Left lung (tissue), 10 donors: ENCODE results near the gene DGKB. TPM values are rescaled to one million over a fixed set of nuclear protein-coding genes. Genes with fewer than 3 reads are reported as not detected.

Source experiments
- ATAC-seq: fragments of 200-7000 bp; cut with Tn5 transposase; one replicate; pipeline ENCODE4 v1.9.1; 2020; ENCODE audit warnings: moderate library complexity
- DNase-seq, 4 donors: peaks; one replicate each; pipeline ENCODE4 v3.0.0-alpha.2; 2013 to 2020
- H3K27ac ChIP-seq, 2 donors: fragments of 200-600 bp; sonication (generic) in 1 of 2; one replicate each; pipeline versions ENCODE4 v1.5.0 to v1.8.0; 2020 to 2021
- H3K27me3 ChIP-seq, 2 donors: fragments of 200-600 bp; sonication (generic) in 1 of 2; one replicate each; pipeline versions ENCODE4 v1.5.0 to v1.8.0; 2020 to 2021
- H3K36me3 ChIP-seq, 2 donors: fragments of 200-600 bp; sonication (generic) in 1 of 2; one replicate each; pipeline versions ENCODE4 v1.5.0 to v1.8.0; 2020 to 2021
- H3K4me1 ChIP-seq, 2 donors: fragments of 200-600 bp; one replicate each; pipeline ENCODE4 v1.8.0; 2021
- H3K4me3 ChIP-seq, 2 donors: fragments of 200-600 bp; sonication (generic) in 1 of 2; one replicate each; pipeline versions ENCODE4 v1.5.0 to v1.8.0; 2020 to 2021; ENCODE audit warnings: mild to moderate bottlenecking in 1 of 2
- H3K9me3 ChIP-seq, 2 donors: fragments of 200-600 bp; sonication (generic) in 1 of 2; one replicate each; pipeline versions ENCODE4 v1.5.0 to v1.8.0; 2020 to 2021
- CTCF ChIP-seq, 2 donors: fragments of 200-600 bp; sonication (generic) in 1 of 2; IDR thresholded peaks; one replicate each; pipeline versions ENCODE4 v1.5.0 to v1.8.0; 2021; ENCODE audit warnings: antibody characterized with exemption in 2 of 2
- intact Hi-C, 2 donors: fragments of 100-400 bp; cut with DNase I; formaldehyde crosslinking; loops; one replicate each; pipeline versions ENCODE4 v1.11.2 to v1.14.2; 2022
- polyA plus RNA-seq, 6 donors: library from polyadenylated mRNA; unstranded; fragments of 120-200 nt; gene quantifications; one replicate each; pipeline ENCODE4 v1.2.1, GENCODE V29; 2013; ENCODE audit not compliant: insufficient read length in 6 of 6
- total RNA-seq, 2 donors: library from RNA; stranded (reverse); fragmentation: NEBNext Ultra II Directional; extraction: Animal tissue kit (Norgen Biotek cat#: 25700); gene quantifications; one replicate each; pipeline ENCODE4 v1.2.1, GENCODE V29; 2021
- donor health status: DM: no; HTN: yes; CAD: no.
- donor health status: DM: no; HTN: no; CAD: no.

DGKB gene
- total and polyA plus RNA-seq, 8 donors: 0.15 to 0.31 (median 0.27) TPM; not detected in 1

- ATAC-seq (no peak), DNase-seq (no peak)
- Histone ChIP-seq H3K4me3 (no peak overlapping the region), H3K4me1 (no peaks in the 10 kb centered on the region), H3K9me3 (no peaks in the 10 kb centered on the region), H3K27ac (no peak overlapping the region), H3K36me3 (no peaks in the 10 kb centered on the region), H3K27me3 (no peaks in the 10 kb centered on the region)
- intact Hi-C loops: no loop called here
- TF ChIP-seq CTCF (IDR thresholded peaks at IDR 0.05): no peak
Measured at GRCh38 chr7:14341200-14341775, 561.3 kb downstream of the DGKB start.

- no peak for DNase-seq
- ATAC-seq: no peak
- no peaks in the 10 kb centered on the region for H3K36me3 ChIP-seq
- H3K27ac ChIP-seq: no peak overlapping the region
- no peaks in the 10 kb centered on the region for H3K4me1 ChIP-seq
- no peaks in the 10 kb centered on the region for H3K9me3 ChIP-seq
- no peak overlapping the region for H3K4me3 ChIP-seq
- intact Hi-C loops: no loop called here
- H3K27me3 ChIP-seq: no peaks in the 10 kb centered on the region
- TF ChIP-seq CTCF (IDR thresholded peaks at IDR 0.05): no peak
Measured at GRCh38 chr7:14340393-14341074, 562.0 kb downstream of the DGKB start.

- intact Hi-C loops: no loop called here
- no peak overlapping the region for H3K4me3 ChIP-seq
- DNase-seq (peak in 2 of 4 donors; percentile 15 to 40), ATAC-seq (no peak)
- H3K27ac ChIP-seq: no peak overlapping the region
- H3K27me3 ChIP-seq: no peaks in the 10 kb centered on the region
- no peak for TF ChIP-seq CTCF (IDR thresholded peaks at IDR 0.05)
- no peaks in the 10 kb centered on the region for H3K4me1 ChIP-seq
- no peaks in the 10 kb centered on the region for H3K36me3 ChIP-seq
- no peaks in the 10 kb centered on the region for H3K9me3 ChIP-seq
Measured at GRCh38 chr7:14339861-14340260, 562.7 kb downstream of the DGKB start.

GRCh38 chr7:14336256-14336655 is 566.3 kb downstream of the DGKB start:
- Histone ChIP-seq H3K4me1 (no peaks in the 10 kb centered on the region), H3K27me3 (no peaks in the 10 kb centered on the region), H3K27ac (no peak overlapping the region), H3K36me3 (no peaks in the 10 kb centered on the region), H3K9me3 (no peaks in the 10 kb centered on the region), H3K4me3 (no peak overlapping the region)
- no peak for TF ChIP-seq CTCF (IDR thresholded peaks at IDR 0.05)
- ATAC-seq: no peak
- DNase-seq: no peak
- intact Hi-C loops: no loop called here

GRCh38 chr7:14332155-14332554 is 570.4 kb downstream of the DGKB start:
- ATAC-seq (peak; percentile 44), DNase-seq (no peak)
- Histone ChIP-seq H3K36me3 (no peaks in the 10 kb centered on the region), H3K9me3 (no peaks in the 10 kb centered on the region), H3K4me1 (no peaks in the 10 kb centered on the region), H3K27me3 (no peaks in the 10 kb centered on the region), H3K4me3 (no peak overlapping the region), H3K27ac (no peak overlapping the region)
- intact Hi-C loops: no loop called here
- TF ChIP-seq CTCF (IDR thresholded peaks at IDR 0.05): no peak
